ENCODE measurements around the gene SAP30L. TPM values are rescaled to one million over a fixed set of nuclear protein-coding genes. Genes with fewer than 3 reads are reported as not detected.

Gene SAP30L
- total and polyA plus RNA-seq, 4 donors: 26.7 to 43.4 (median 34.7) TPM

GRCh38 chr5:154461531-154461930 lies 15.7 kb downstream of the SAP30L start:
- H3K4me3 ChIP-seq (ENCODE audit: low read length in 2 of 2): no peak overlapping the region
- no peak overlapping the region for H3K27ac ChIP-seq (ENCODE audit: low read depth in 1 of 2, low read length in 2 of 2)
- H3K4me1 ChIP-seq (ENCODE audit: control insufficient read depth in 1 of 2, insufficient read depth in 2 of 2, low read length in 2 of 2): no peaks in the 10 kb centered on the region
- H3K36me3 ChIP-seq (ENCODE audit: control insufficient read depth in 1 of 2, insufficient read depth in 2 of 2, low read length in 1 of 2): peaks cover 7 to 8% of the 10 kb centered on the region in 2 donors
- no peaks in the 10 kb centered on the region for H3K27me3 ChIP-seq (ENCODE audit: control insufficient read depth in 1 of 2, insufficient read depth in 2 of 2, low read length in 1 of 2)
- ATAC-seq (ENCODE audit: low FRiP score) (no peak), DNase-seq (no peak)
- intact Hi-C loops (cut with DNase I): no loop called here
- 50 to 54% methylated on average over 6 of the region's 6 CpGs for WGBS, 2 donors
- H3K9me3 ChIP-seq (ENCODE audit: control insufficient read depth, low read length): no peaks in the 10 kb centered on the region

- ATAC-seq (ENCODE audit: low FRiP score) (no peak), DNase-seq (no peak)
- no peaks in the 10 kb centered on the region for H3K36me3 ChIP-seq (ENCODE audit: control insufficient read depth in 1 of 2, insufficient read depth in 2 of 2, low read length in 1 of 2)
- no peak overlapping the region for H3K27ac ChIP-seq (ENCODE audit: low read depth in 1 of 2, low read length in 2 of 2)
- no peaks in the 10 kb centered on the region for H3K27me3 ChIP-seq (ENCODE audit: control insufficient read depth in 1 of 2, insufficient read depth in 2 of 2, low read length in 1 of 2)
- WGBS, 2 donors: 47 to 52% methylated on average over 1 of the region's 1 CpG
- no peak overlapping the region for H3K4me3 ChIP-seq (ENCODE audit: low read length in 2 of 2)
- no peaks in the 10 kb centered on the region for H3K4me1 ChIP-seq (ENCODE audit: control insufficient read depth in 1 of 2, insufficient read depth in 2 of 2, low read length in 2 of 2)
- H3K9me3 ChIP-seq (ENCODE audit: control insufficient read depth, low read length): no peaks in the 10 kb centered on the region
- intact Hi-C loops (cut with DNase I): no loop called here
Observed at GRCh38 chr5:154464438-154464837, 18.6 kb downstream of the SAP30L start.

GRCh38 chr5:154465169-154465568 lies 19.4 kb downstream of the SAP30L start:
- Histone ChIP-seq H3K27me3 (ENCODE audit: control insufficient read depth in 1 of 2, insufficient read depth in 2 of 2, low read length in 1 of 2) (no peaks in the 10 kb centered on the region), H3K36me3 (ENCODE audit: control insufficient read depth in 1 of 2, insufficient read depth in 2 of 2, low read length in 1 of 2) (no peaks in the 10 kb centered on the region), H3K4me1 (ENCODE audit: control insufficient read depth in 1 of 2, insufficient read depth in 2 of 2, low read length in 2 of 2) (no peaks in the 10 kb centered on the region), H3K9me3 (ENCODE audit: control insufficient read depth, low read length) (no peaks in the 10 kb centered on the region), H3K27ac (ENCODE audit: low read depth in 1 of 2, low read length in 2 of 2) (no peak overlapping the region), H3K4me3 (ENCODE audit: low read length in 2 of 2) (no peak overlapping the region)
- DNase-seq (no peak), ATAC-seq (ENCODE audit: low FRiP score) (no peak)
- intact Hi-C loops (cut with DNase I): loop anchor here in 1 of 2 donors (5.0 kb wide), 1 partner anchor 147 kb away; no protein-coding TSS in a partner anchor
- WGBS, 2 donors: 68 to 84% methylated on average over 6 of the region's 6 CpGs

- WGBS, 2 donors: 71 to 72% methylated on average over 5 of the region's 5 CpGs
- H3K4me3 ChIP-seq (ENCODE audit: low read length in 2 of 2): no peak overlapping the region
- H3K4me1 ChIP-seq (ENCODE audit: control insufficient read depth in 1 of 2, insufficient read depth in 2 of 2, low read length in 2 of 2): no peaks in the 10 kb centered on the region
- ATAC-seq (ENCODE audit: low FRiP score): no peak
- H3K27me3 ChIP-seq (ENCODE audit: control insufficient read depth in 1 of 2, insufficient read depth in 2 of 2, low read length in 1 of 2): no peaks in the 10 kb centered on the region
- DNase-seq: no peak
- H3K9me3 ChIP-seq (ENCODE audit: control insufficient read depth, low read length): no peaks in the 10 kb centered on the region
- intact Hi-C loops (cut with DNase I): loop anchor here in 1 of 2 donors (5.0 kb wide), 1 partner anchor 146 kb away; no protein-coding TSS in a partner anchor
- no peak overlapping the region for H3K27ac ChIP-seq (ENCODE audit: low read depth in 1 of 2, low read length in 2 of 2)
- no peaks in the 10 kb centered on the region for H3K36me3 ChIP-seq (ENCODE audit: control insufficient read depth in 1 of 2, insufficient read depth in 2 of 2, low read length in 1 of 2)
Observed at GRCh38 chr5:154466147-154466546, 20.4 kb downstream of the SAP30L start.

GRCh38 chr5:154466671-154467070 lies 20.9 kb downstream of the SAP30L start:
- intact Hi-C loops (cut with DNase I): loop anchor here (1.0 to 5.0 kb wide), 2 partner anchors 144 to 146 kb away; no protein-coding TSS in a partner anchor
- WGBS, 2 donors: 77 to 88% methylated on average over 5 of the region's 5 CpGs
- H3K36me3 ChIP-seq (ENCODE audit: control insufficient read depth in 1 of 2, insufficient read depth in 2 of 2, low read length in 1 of 2): no peaks in the 10 kb centered on the region
- H3K4me3 ChIP-seq (ENCODE audit: low read length in 2 of 2): no peak overlapping the region
- H3K9me3 ChIP-seq (ENCODE audit: control insufficient read depth, low read length): no peaks in the 10 kb centered on the region
- ATAC-seq (ENCODE audit: low FRiP score) (no peak), DNase-seq (no peak)
- no peaks in the 10 kb centered on the region for H3K27me3 ChIP-seq (ENCODE audit: control insufficient read depth in 1 of 2, insufficient read depth in 2 of 2, low read length in 1 of 2)
- no peak overlapping the region for H3K27ac ChIP-seq (ENCODE audit: low read depth in 1 of 2, low read length in 2 of 2)
- H3K4me1 ChIP-seq (ENCODE audit: control insufficient read depth in 1 of 2, insufficient read depth in 2 of 2, low read length in 2 of 2): no peaks in the 10 kb centered on the region

- no peak overlapping the region for H3K27ac ChIP-seq (ENCODE audit: low read depth in 1 of 2, low read length in 2 of 2)
- H3K36me3 ChIP-seq (ENCODE audit: control insufficient read depth in 1 of 2, insufficient read depth in 2 of 2, low read length in 1 of 2): no peaks in the 10 kb centered on the region
- WGBS, 2 donors: 43 to 48% methylated on average over 18 of the region's 18 CpGs
- H3K27me3 ChIP-seq (ENCODE audit: control insufficient read depth in 1 of 2, insufficient read depth in 2 of 2, low read length in 1 of 2): no peaks in the 10 kb centered on the region
- intact Hi-C loops (cut with DNase I): loop anchor here (1.0 to 5.0 kb wide), 2 partner anchors 142 to 144 kb away; no protein-coding TSS in a partner anchor
- DNase-seq (peak; percentile 81 to 94), ATAC-seq (ENCODE audit: low FRiP score) (peak; percentile 88)
- H3K9me3 ChIP-seq (ENCODE audit: control insufficient read depth, low read length): no peaks in the 10 kb centered on the region
- no peak overlapping the region for H3K4me3 ChIP-seq (ENCODE audit: low read length in 2 of 2)
- H3K4me1 ChIP-seq (ENCODE audit: control insufficient read depth in 1 of 2, insufficient read depth in 2 of 2, low read length in 2 of 2): no peaks in the 10 kb centered on the region
Observed at GRCh38 chr5:154467655-154468354, 22.0 kb downstream of the SAP30L start.

- DNase-seq (no peak), ATAC-seq (ENCODE audit: low FRiP score) (no peak)
- no peaks in the 10 kb centered on the region for H3K36me3 ChIP-seq (ENCODE audit: control insufficient read depth in 1 of 2, insufficient read depth in 2 of 2, low read length in 1 of 2)
- WGBS, 2 donors: 60 to 67% methylated on average over 2 of the region's 2 CpGs
- no peaks in the 10 kb centered on the region for H3K4me1 ChIP-seq (ENCODE audit: control insufficient read depth in 1 of 2, insufficient read depth in 2 of 2, low read length in 2 of 2)
- H3K27me3 ChIP-seq (ENCODE audit: control insufficient read depth in 1 of 2, insufficient read depth in 2 of 2, low read length in 1 of 2): no peaks in the 10 kb centered on the region
- intact Hi-C loops (cut with DNase I): no loop called here
- no peak overlapping the region for H3K27ac ChIP-seq (ENCODE audit: low read depth in 1 of 2, low read length in 2 of 2)
- no peaks in the 10 kb centered on the region for H3K9me3 ChIP-seq (ENCODE audit: control insufficient read depth, low read length)
- H3K4me3 ChIP-seq (ENCODE audit: low read length in 2 of 2): no peak overlapping the region
Observed at GRCh38 chr5:154470137-154470536, 24.3 kb downstream of the SAP30L start.

- DNase-seq (no peak), ATAC-seq (ENCODE audit: low FRiP score) (no peak)
- H3K4me1 ChIP-seq (ENCODE audit: control insufficient read depth in 1 of 2, insufficient read depth in 2 of 2, low read length in 2 of 2): no peaks in the 10 kb centered on the region
- no peaks in the 10 kb centered on the region for H3K36me3 ChIP-seq (ENCODE audit: control insufficient read depth in 1 of 2, insufficient read depth in 2 of 2, low read length in 1 of 2)
- WGBS, 2 donors: 31 to 40% methylated on average over 11 of the region's 11 CpGs
- H3K27me3 ChIP-seq (ENCODE audit: control insufficient read depth in 1 of 2, insufficient read depth in 2 of 2, low read length in 1 of 2): no peaks in the 10 kb centered on the region
- no peak overlapping the region for H3K27ac ChIP-seq (ENCODE audit: low read depth in 1 of 2, low read length in 2 of 2)
- H3K9me3 ChIP-seq (ENCODE audit: control insufficient read depth, low read length): no peaks in the 10 kb centered on the region
- no peak overlapping the region for H3K4me3 ChIP-seq (ENCODE audit: low read length in 2 of 2)
- intact Hi-C loops (cut with DNase I): no loop called here
Observed at GRCh38 chr5:154470947-154471870, 25.4 kb downstream of the SAP30L start.

Measured in aorta (tissue), 5 donors.